Kidney glomerular epithelial cell (primary cell): ENCODE results near the gene STXBP5.

ENCODE experiments used
- DNase-seq: peaks from one replicate; lab custom pipeline; 2025; lab: John Stamatoyannopoulos, UW

STXBP5 gene

GRCh38 chr6:147204060-147204785 is at the start of gene STXBP5:
Gene STXBP5 (plus strand): TSS chr6:147204417. CDS start chr6:147204533, 116 bp downstream.
- peak; percentile 10 for DNase-seq

GRCh38 chr6:147154454-147154853 is 49.8 kb upstream of the STXBP5 start:
- DNase-seq, result no peak

GRCh38 chr6:147156218-147156617 is 48.0 kb upstream of the STXBP5 start:
- DNase-seq, result no peak

- no peak for DNase-seq
Observed at GRCh38 chr6:147156799-147157382, 47.3 kb upstream of the STXBP5 start.

- no peak for DNase-seq
Observed at GRCh38 chr6:147157930-147158329, 46.3 kb upstream of the STXBP5 start.

- no peak for DNase-seq
Observed at GRCh38 chr6:147158881-147159280, 45.3 kb upstream of the STXBP5 start.

GRCh38 chr6:147159536-147160374 is 44.5 kb upstream of the STXBP5 start:
- DNase-seq, result no peak

GRCh38 chr6:147160593-147160992 is 43.6 kb upstream of the STXBP5 start:
- DNase-seq, result no peak

GRCh38 chr6:147161253-147161973 is 42.8 kb upstream of the STXBP5 start:
- DNase-seq, result no peak

GRCh38 chr6:147161974-147162495 is 42.2 kb upstream of the STXBP5 start:
- no peak for DNase-seq

GRCh38 chr6:147164761-147165160 is 39.5 kb upstream of the STXBP5 start:
- no peak for DNase-seq

GRCh38 chr6:147166360-147166944 is 37.8 kb upstream of the STXBP5 start:
- DNase-seq, result no peak

- no peak for DNase-seq
Observed at GRCh38 chr6:147166992-147167391, 37.2 kb upstream of the STXBP5 start.

- no peak for DNase-seq
Observed at GRCh38 chr6:147167576-147168461, 36.4 kb upstream of the STXBP5 start.

- no peak for DNase-seq
Observed at GRCh38 chr6:147169529-147169928, 34.7 kb upstream of the STXBP5 start.

- peak; percentile 74 for DNase-seq
Observed at GRCh38 chr6:147170269-147170668, 33.9 kb upstream of the STXBP5 start.

GRCh38 chr6:147173140-147173539 is 31.1 kb upstream of the STXBP5 start:
- DNase-seq, result no peak

- no peak for DNase-seq
Observed at GRCh38 chr6:147173675-147174308, 30.4 kb upstream of the STXBP5 start.

- no peak for DNase-seq
Observed at GRCh38 chr6:147176795-147177194, 27.4 kb upstream of the STXBP5 start.

- DNase-seq, result no peak
Observed at GRCh38 chr6:147177286-147177685, 26.9 kb upstream of the STXBP5 start.
